Mucosa of descending colon (tissue), 3 donors: ENCODE results near the gene POLR3K. TPM values are rescaled to one million over a fixed set of nuclear protein-coding genes. Genes with fewer than 3 reads are reported as not detected.

Experiments
- ATAC-seq: fragments of 200-7000 bp; cut with Tn5 transposase; one replicate; pipeline ENCODE4 v1.9.1; 2020; ENCODE audit warnings: mild to moderate bottlenecking, moderate library complexity
- DNase-seq, 3 donors: peaks; one replicate each; pipeline ENCODE4 v3.0.0-alpha.2; 2020
- H3K36me3 ChIP-seq: fragments of 200-600 bp; one replicate; pipeline ENCODE4 v1.8.0; 2021; ENCODE audit warnings: low read depth, mild to moderate bottlenecking
- H3K4me1 ChIP-seq: fragments of 200-600 bp; one replicate; pipeline ENCODE4 v1.8.0; 2021; ENCODE audit warnings: low read depth, mild to moderate bottlenecking
- H3K4me3 ChIP-seq: fragments of 200-600 bp; one replicate; pipeline ENCODE4 v1.8.0; 2021; ENCODE audit warnings: mild to moderate bottlenecking
- H3K9me3 ChIP-seq: fragments of 200-600 bp; one replicate; pipeline ENCODE4 v1.8.0; 2021; ENCODE audit warnings: mild to moderate bottlenecking
- CTCF ChIP-seq: fragments of 200-600 bp; IDR thresholded peaks from one replicate; pipeline ENCODE4 v1.8.0; 2022; ENCODE audit warnings: antibody characterized with exemption, mild to moderate bottlenecking
- intact Hi-C, 2 donors: fragments of 100-400 bp; cut with DNase I in 1 of 2; cut with micrococcal nuclease in 1 of 2; formaldehyde crosslinking; loops; one replicate each; pipeline versions ENCODE4 v1.11.0 to v1.11.1; 2022; cut with DNase I, micrococcal nuclease
- total RNA-seq, 3 donors: library from RNA; stranded (reverse); fragmentation: NEBNext Ultra II Directional in 2 of 3; extraction: Animal tissue kit (Norgen Biotek cat#: 25700) in 2 of 3; gene quantifications; one replicate each; pipeline versions ENCODE4 v1.2.1 to v1.2.4, GENCODE V29; 2021 to 2023
- donor health status: DM: no; HTN: no; CAD: no; lungs with moderate emphysema.
- donor health status: DM: no; HTN: no; CAD: no.
- donor health status: DM: no; HTN: yes; CAD: no.

Gene POLR3K
- total RNA-seq, 3 donors from 2014 or later, result 10.0 to 13.0 (median 12.6) TPM

DNA sequence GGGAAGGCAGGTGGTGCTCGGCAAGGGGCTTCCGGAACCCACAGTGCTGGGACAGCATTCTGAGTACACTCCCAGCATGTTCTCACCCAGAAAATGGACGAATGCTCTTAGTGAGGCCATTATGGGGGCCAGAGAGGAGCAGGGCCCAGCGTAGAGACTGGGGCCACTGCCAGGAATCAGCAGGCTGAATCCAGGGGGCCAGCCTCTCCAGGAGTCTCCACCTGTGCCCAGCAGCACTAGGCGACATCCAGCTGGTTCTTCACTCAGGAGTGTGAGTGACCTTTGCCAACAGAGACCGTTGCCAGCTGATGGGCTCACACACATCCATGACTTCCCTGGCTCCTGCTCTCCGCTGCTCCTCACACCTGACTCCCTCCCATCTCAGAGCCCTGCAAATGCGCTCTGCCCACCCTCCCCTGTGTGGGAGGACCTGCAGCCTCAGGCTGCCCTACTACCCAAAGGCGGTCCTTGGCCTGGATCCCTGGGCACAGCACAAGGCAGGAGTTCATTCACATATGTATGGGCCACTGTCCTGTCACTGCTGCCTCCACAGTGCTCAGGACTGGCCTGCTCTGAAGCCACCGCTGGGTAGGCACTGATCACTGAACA is 13.9 kb upstream of the POLR3K start:
- Histone ChIP-seq H3K9me3 (no peaks in the 10 kb centered on the region), H3K36me3 (no peaks in the 10 kb centered on the region), H3K4me3 (no peak overlapping the region), H3K4me1 (peaks cover 19% of the 10 kb centered on the region)
- intact Hi-C loops, result no loop called here
- DNase-seq (no peak), ATAC-seq (no peak)
- no peak for TF ChIP-seq CTCF

DNA sequence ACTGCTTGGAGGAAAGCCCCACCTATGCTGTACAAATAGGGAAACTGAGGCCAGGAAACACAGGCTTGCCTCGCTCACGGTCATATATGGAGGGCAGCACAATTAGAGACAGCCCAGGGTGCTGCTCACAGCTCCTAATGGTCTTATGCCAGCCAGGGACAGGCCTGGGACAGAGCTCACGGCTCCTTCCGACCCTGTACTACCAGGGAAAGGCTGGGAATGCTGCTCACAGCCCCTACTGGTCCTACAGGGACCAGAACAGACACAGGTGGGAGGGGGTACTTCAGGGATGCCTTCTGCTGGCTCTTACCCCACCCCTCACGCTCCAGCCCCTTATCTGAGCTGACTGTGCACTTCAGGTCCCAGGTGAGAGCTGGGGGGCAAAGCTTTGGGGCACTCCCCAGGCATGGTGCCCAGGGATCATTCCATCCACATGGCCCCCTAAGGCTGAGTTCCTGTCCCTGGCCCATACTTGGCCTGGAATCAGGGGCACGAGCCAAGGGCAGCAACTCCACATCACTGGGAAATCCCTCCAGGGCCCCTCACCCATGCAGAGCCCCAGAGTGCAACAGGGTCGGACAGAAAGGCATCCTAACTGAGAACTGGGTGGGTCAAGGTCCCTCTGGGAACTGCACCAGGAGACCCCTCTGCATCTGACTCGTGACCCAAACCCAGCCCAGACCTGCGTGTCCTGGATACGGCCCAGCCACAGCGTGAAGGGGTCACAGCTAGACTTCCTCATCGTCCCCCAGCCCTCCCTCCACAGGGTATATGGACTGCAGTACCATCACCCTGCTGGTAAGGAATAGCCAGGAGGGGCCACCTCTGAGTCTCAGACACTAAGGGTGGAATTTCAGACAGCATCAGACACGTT is 13.1 kb upstream of the POLR3K start:
- H3K4me3 ChIP-seq, result no peak overlapping the region
- intact Hi-C loops, result no loop called here
- H3K4me1 ChIP-seq, result peaks cover 14% of the 10 kb centered on the region
- H3K9me3 ChIP-seq, result no peaks in the 10 kb centered on the region
- DNase-seq (no peak), ATAC-seq (no peak)
- TF ChIP-seq CTCF, result no peak
- H3K36me3 ChIP-seq, result no peaks in the 10 kb centered on the region

DNA sequence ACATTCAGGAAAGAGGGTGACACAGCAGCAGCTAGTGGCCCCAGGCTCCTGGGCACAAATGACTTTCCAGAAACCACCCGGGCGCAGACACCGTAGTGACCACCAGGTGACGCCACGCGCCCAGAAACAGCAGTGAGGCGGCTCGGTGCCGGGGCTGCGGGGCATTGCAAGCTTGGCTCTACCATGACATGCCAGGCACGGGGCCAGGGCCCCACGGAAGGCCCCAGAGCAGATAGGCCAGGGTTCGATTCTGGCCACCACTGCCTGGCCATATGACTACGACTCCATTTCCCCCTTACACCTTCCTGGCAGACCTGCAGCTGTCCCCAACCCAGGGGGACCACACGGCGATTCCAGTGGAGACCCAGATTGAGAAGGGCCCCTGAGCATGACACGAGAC is 12.3 kb upstream of the POLR3K start:
- peak; percentile 90 for ATAC-seq
- intact Hi-C loops, result no loop called here
- Histone ChIP-seq H3K4me3 (no peak overlapping the region), H3K4me1 (peaks cover 6% of the 10 kb centered on the region), H3K36me3 (no peaks in the 10 kb centered on the region), H3K9me3 (no peaks in the 10 kb centered on the region)
- DNase-seq, result peak; percentile 82 to 92 (median 91)
- TF ChIP-seq CTCF, result peak; percentile 90

GRCh38 chr16:64914-65255 is 11.5 kb upstream of the POLR3K start:
- Histone ChIP-seq H3K4me3 (no peak overlapping the region), H3K4me1 (peaks cover 4% of the 10 kb centered on the region), H3K36me3 (no peaks in the 10 kb centered on the region), H3K9me3 (no peaks in the 10 kb centered on the region)
- no peak for ATAC-seq
- TF ChIP-seq CTCF, result no peak
- intact Hi-C loops, result no loop called here
- no peak for DNase-seq

DNA sequence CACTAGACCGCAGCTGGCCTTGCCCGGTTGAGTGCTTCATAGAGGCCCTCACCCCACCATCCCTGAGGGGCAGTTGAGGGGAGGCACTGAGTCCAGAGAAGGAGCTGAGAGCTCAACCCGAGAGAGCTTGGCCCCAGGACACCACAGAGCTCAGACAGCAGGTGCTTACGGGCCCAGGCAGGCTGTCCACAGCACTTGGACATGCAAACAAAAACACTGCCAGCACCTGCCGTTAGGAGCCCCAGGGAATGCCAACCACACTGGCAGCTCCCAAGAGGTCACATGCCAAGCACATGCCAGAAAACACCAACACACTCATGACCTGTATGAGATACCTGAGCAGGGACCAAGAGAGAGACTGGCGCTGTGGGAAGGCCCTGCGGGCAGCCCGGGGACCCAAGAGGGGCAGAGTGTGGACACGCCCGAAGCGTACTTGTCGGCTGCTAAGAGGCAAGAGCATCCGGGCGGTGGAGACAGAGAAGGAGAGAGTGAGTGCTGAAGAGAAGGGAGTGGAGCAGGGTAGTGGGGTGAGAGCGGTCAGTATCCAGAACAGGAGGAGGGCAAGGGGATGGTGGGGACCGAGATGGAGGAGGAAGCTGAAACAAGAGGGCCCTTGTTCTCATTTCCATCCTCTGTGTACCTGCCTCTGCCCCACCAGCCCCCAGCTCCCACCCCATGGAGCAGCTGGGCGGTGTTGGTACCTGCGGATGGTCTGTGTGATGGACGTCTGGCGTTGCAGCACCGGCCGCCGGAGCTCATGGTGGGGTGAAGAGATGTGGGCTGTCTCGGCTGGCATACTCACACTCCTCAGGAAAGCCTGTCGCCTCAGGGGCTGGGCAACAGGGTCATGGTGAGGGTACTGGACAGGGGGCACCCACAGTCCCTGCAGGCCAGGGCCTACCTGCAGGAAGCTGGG is 10.8 kb upstream of the POLR3K start:
- Histone ChIP-seq H3K4me3 (no peak overlapping the region), H3K36me3 (no peaks in the 10 kb centered on the region), H3K9me3 (no peaks in the 10 kb centered on the region), H3K4me1 (peaks cover 4% of the 10 kb centered on the region)
- DNase-seq (no peak), ATAC-seq (no peak)
- intact Hi-C loops, result no loop called here
- TF ChIP-seq CTCF, result no peak
